Esophagus (tissue), 2 donors: ENCODE measurements around the gene POU2F2. TPM values are rescaled to one million over a fixed set of nuclear protein-coding genes. Genes with fewer than 3 reads are reported as not detected.

Experiments
- H3K27ac ChIP-seq, 2 donors: one replicate each; pipeline ENCODE4 v1.5.1; 2013; ENCODE audit warnings: low read depth in 2 of 2, mild to moderate bottlenecking in 2 of 2, inconsistent platforms in 1 of 2, low read length in 1 of 2, moderate library complexity in 1 of 2
- H3K27me3 ChIP-seq, 2 donors: one replicate each; pipeline ENCODE4 v1.6.1; 2013; ENCODE audit warnings: low read length in 2 of 2, control low read depth in 1 of 2, mild to moderate bottlenecking in 1 of 2; ENCODE audit not compliant: insufficient read depth in 2 of 2, control insufficient read depth in 1 of 2
- H3K36me3 ChIP-seq, 2 donors: one replicate each; pipeline ENCODE4 v1.6.1; 2013; ENCODE audit warnings: low read length in 1 of 2; ENCODE audit not compliant: control insufficient read depth in 2 of 2, insufficient read depth in 2 of 2
- H3K4me1 ChIP-seq, 2 donors: one replicate each; pipeline ENCODE4 v1.6.1; 2013; ENCODE audit warnings: low read length in 1 of 2; ENCODE audit not compliant: control insufficient read depth in 2 of 2, insufficient read depth in 2 of 2
- H3K4me3 ChIP-seq, 2 donors: one replicate each; pipeline ENCODE4 v1.5.1; 2013; ENCODE audit warnings: low read length in 2 of 2, mild to moderate bottlenecking in 2 of 2, low read depth in 1 of 2, moderate library complexity in 1 of 2
- H3K9me3 ChIP-seq, 2 donors: one replicate each; pipeline ENCODE4 v1.6.1; 2013; ENCODE audit warnings: mild to moderate bottlenecking in 2 of 2, low read depth in 1 of 2, low read length in 1 of 2, moderate library complexity in 1 of 2; ENCODE audit not compliant: control insufficient read depth in 2 of 2, insufficient read depth in 1 of 2
- WGBS, 2 donors: extraction: QIAGEN DNeasy Blood & Tissue Kit; methylation state at CpG; one replicate each; pipeline ENCODE4 v1.1.7; 2013; 5-methylcytosine and 5-hydroxymethylcytosine counted together
- polyA plus RNA-seq, 2 donors: library from polyadenylated mRNA; stranded (reverse); fragments of 200-250 nt; gene quantifications; one replicate each; pipeline ENCODE4 v1.2.3, GENCODE V29; 2013
- donor health status: healthy with polysubstance abuse.
- donor health status: Bipolar disorder and iron deficiency.

POU2F2 gene
- polyA plus RNA-seq, 2 donors, result 0.39 to 0.79 TPM

- Histone ChIP-seq H3K9me3 (no peaks in the 10 kb centered on the region), H3K27ac (no peak overlapping the region), H3K4me3 (no peak overlapping the region), H3K36me3 (no peaks in the 10 kb centered on the region), H3K4me1 (peaks cover 0 to 3% of the 10 kb centered on the region in 2 donors), H3K27me3 (peaks cover 0 to 2% of the 10 kb centered on the region in 2 donors)
- WGBS, 2 donors, result 47 to 53% methylated on average over 2 of the region's 2 CpGs
Measured at GRCh38 chr19:42158926-42159325, 26.7 kb upstream of the POU2F2 start.

- H3K36me3 ChIP-seq, result no peaks in the 10 kb centered on the region
- H3K4me1 ChIP-seq, result peaks cover 0 to 3% of the 10 kb centered on the region in 2 donors
- H3K27ac ChIP-seq, result no peak overlapping the region
- peaks cover 0 to 5% of the 10 kb centered on the region in 2 donors for H3K27me3 ChIP-seq
- H3K9me3 ChIP-seq, result peaks cover 0 to 1% of the 10 kb centered on the region in 2 donors
- H3K4me3 ChIP-seq, result no peak overlapping the region
- WGBS, 2 donors, result 88 to 94% methylated on average over 8 of the region's 8 CpGs
Measured at GRCh38 chr19:42156571-42156970, 24.3 kb upstream of the POU2F2 start.

- H3K36me3 ChIP-seq, result no peaks in the 10 kb centered on the region
- H3K4me3 ChIP-seq, result no peak overlapping the region
- H3K9me3 ChIP-seq, result peaks cover 0 to 1% of the 10 kb centered on the region in 2 donors
- 52 to 79% methylated on average over 8 to 10 of the region's 10 CpGs for WGBS, 2 donors
- H3K27ac ChIP-seq, result no peak overlapping the region
- H3K27me3 ChIP-seq, result peaks cover 0 to 5% of the 10 kb centered on the region in 2 donors
- H3K4me1 ChIP-seq, result peaks cover 0 to 3% of the 10 kb centered on the region in 2 donors
Measured at GRCh38 chr19:42155796-42156195, 23.6 kb upstream of the POU2F2 start.

GRCh38 chr19:42154471-42155323 is 22.5 kb upstream of the POU2F2 start:
- peaks cover 0 to 5% of the 10 kb centered on the region in 2 donors for H3K27me3 ChIP-seq
- H3K4me1 ChIP-seq, result no peaks in the 10 kb centered on the region
- no peaks in the 10 kb centered on the region for H3K36me3 ChIP-seq
- no peak overlapping the region for H3K4me3 ChIP-seq
- WGBS, 2 donors, result 48 to 50% methylated on average over 15 of the region's 15 CpGs
- H3K9me3 ChIP-seq, result peaks cover 0 to 1% of the 10 kb centered on the region in 2 donors
- H3K27ac ChIP-seq, result no peak overlapping the region

- H3K9me3 ChIP-seq, result peaks cover 0 to 1% of the 10 kb centered on the region in 2 donors
- peaks cover 0 to 2% of the 10 kb centered on the region in 2 donors for H3K4me1 ChIP-seq
- H3K27ac ChIP-seq, result no peak overlapping the region
- WGBS, 2 donors, result 43 to 50% methylated on average over 20 of the region's 20 CpGs
- no peak overlapping the region for H3K4me3 ChIP-seq
- peaks cover 0 to 5% of the 10 kb centered on the region in 2 donors for H3K27me3 ChIP-seq
- H3K36me3 ChIP-seq, result no peaks in the 10 kb centered on the region
Measured at GRCh38 chr19:42153672-42154433, 21.6 kb upstream of the POU2F2 start.

- H3K4me3 ChIP-seq, result no peak overlapping the region
- peaks cover 0 to 1% of the 10 kb centered on the region in 2 donors for H3K9me3 ChIP-seq
- 87 to 88% methylated on average over 25 of the region's 25 CpGs for WGBS, 2 donors
- peaks cover 0 to 5% of the 10 kb centered on the region in 2 donors for H3K27me3 ChIP-seq
- H3K4me1 ChIP-seq, result peaks cover 0 to 3% of the 10 kb centered on the region in 2 donors
- H3K27ac ChIP-seq, result no peak overlapping the region
- H3K36me3 ChIP-seq, result no peaks in the 10 kb centered on the region
Measured at GRCh38 chr19:42152910-42153671, 20.8 kb upstream of the POU2F2 start.

- Histone ChIP-seq H3K4me3 (no peak overlapping the region), H3K9me3 (peaks cover 0 to 1% of the 10 kb centered on the region in 2 donors), H3K36me3 (no peaks in the 10 kb centered on the region), H3K27ac (no peak overlapping the region), H3K4me1 (peaks cover 0 to 3% of the 10 kb centered on the region in 2 donors), H3K27me3 (peaks cover 0 to 5% of the 10 kb centered on the region in 2 donors)
- WGBS, 2 donors, result 63 to 67% methylated on average over 20 of the region's 20 CpGs
Measured at GRCh38 chr19:42151782-42152684, 19.8 kb upstream of the POU2F2 start.

GRCh38 chr19:42150911-42151361 is 18.7 kb upstream of the POU2F2 start:
- H3K9me3 ChIP-seq, result peaks cover 0 to 1% of the 10 kb centered on the region in 2 donors

More at GRCh38 chr19:42150911-42151361, 18.7 kb upstream of the POU2F2 start:
- H3K27ac ChIP-seq, result no peak overlapping the region
- WGBS, 2 donors, result 30 to 32% methylated on average over 7 to 9 of the region's 9 CpGs
- peaks cover 0 to 5% of the 10 kb centered on the region in 2 donors for H3K27me3 ChIP-seq
- H3K4me3 ChIP-seq, result no peak overlapping the region
- H3K4me1 ChIP-seq, result peaks cover 0 to 3% of the 10 kb centered on the region in 2 donors
- H3K36me3 ChIP-seq, result no peaks in the 10 kb centered on the region
